PFSK-1 (cell line): ENCODE results near the gene NRP2.

Source experiments
- FOXP2 ChIP-seq: optimal IDR thresholded peaks from 2 replicates; pipeline ENCODE3; 2011; ENCODE audit warnings: borderline replicate concordance, control low read depth, inconsistent platforms; ENCODE audit not compliant: insufficient read depth; ENCODE audit errors: extremely low read length, extremely low read depth
- POLR2AphosphoS5 ChIP-seq: IDR thresholded peaks from 2 replicates; pipeline ENCODE4 v1.6.1; 2012; ENCODE audit warnings: low read depth, mild to moderate bottlenecking, control low read depth, low read length, moderate library complexity
- REST ChIP-seq, 2 experiments: IDR thresholded peaks; 2 replicates each; pipeline versions ENCODE4 v1.6.1 to v1.8.0; 2011 to 2012; ENCODE audit warnings: low read depth in 2 of 2, low read length in 2 of 2, control low read depth in 1 of 2, inconsistent platforms in 1 of 2, mild to moderate bottlenecking in 1 of 2, moderate library complexity in 1 of 2; ENCODE audit not compliant: insufficient read depth in 1 of 2
- SIN3A ChIP-seq: IDR thresholded peaks from 2 replicates; pipeline ENCODE4 v1.6.1; 2012; ENCODE audit warnings: mild to moderate bottlenecking, low read length, moderate library complexity, borderline replicate concordance; ENCODE audit not compliant: insufficient read depth
- TAF1 ChIP-seq: IDR thresholded peaks from 2 replicates; pipeline ENCODE4 v1.6.1; 2012; ENCODE audit warnings: low read length, control low read depth, borderline replicate concordance; ENCODE audit not compliant: insufficient read depth

The NRP2 gene

GRCh38 chr2:205796805-205797313 is 114.6 kb downstream of the NRP2 start:
- TF ChIP-seq TAF1 (no peak), REST (IDR thresholded peaks at IDR 0.05; ENCODE audit: insufficient read depth in 1 of 2, low read depth in 2 of 2, low read length in 2 of 2) (no peak), POLR2AphosphoS5 (no peak)

- TF ChIP-seq FOXP2 (no peak), SIN3A (no peak), TAF1 (no peak), POLR2AphosphoS5 (no peak), REST (IDR thresholded peaks at IDR 0.05; ENCODE audit: insufficient read depth in 1 of 2, low read depth in 2 of 2, low read length in 2 of 2) (no peak)
These were observed 115.6 kb downstream of the NRP2 start for GRCh38 chr2:205797866-205798265.

- no peak for TF ChIP-seq POLR2AphosphoS5
- no peak for TF ChIP-seq FOXP2
- no peak for TF ChIP-seq SIN3A
- no peak for TF ChIP-seq REST (IDR thresholded peaks at IDR 0.05; ENCODE audit: insufficient read depth in 1 of 2, low read depth in 2 of 2, low read length in 2 of 2)
- TF ChIP-seq TAF1 = no peak
These were observed 117.9 kb downstream of the NRP2 start for GRCh38 chr2:205800224-205800623.

- TF ChIP-seq POLR2AphosphoS5 = no peak
- TF ChIP-seq TAF1 = no peak
- TF ChIP-seq REST (IDR thresholded peaks at IDR 0.05; ENCODE audit: insufficient read depth in 1 of 2, low read depth in 2 of 2, low read length in 2 of 2) = no peak
- TF ChIP-seq FOXP2 = no peak
- no peak for TF ChIP-seq SIN3A
These were observed 118.5 kb downstream of the NRP2 start for GRCh38 chr2:205800773-205801172.

GRCh38 chr2:205802065-205802464 is 119.8 kb downstream of the NRP2 start:
- TF ChIP-seq SIN3A (no peak), POLR2AphosphoS5 (no peak), TAF1 (no peak), FOXP2 (no peak), REST (IDR thresholded peaks at IDR 0.05; ENCODE audit: insufficient read depth in 1 of 2, low read depth in 2 of 2, low read length in 2 of 2) (no peak)
